Measurements from ENCODE around the gene ATAD3B.
"Not testable (repeated sequence)": the region's sequence is repeated elsewhere in the genome, so short reads cannot be mapped to it uniquely, and the experiment has no call there.

The ATAD3B gene

DNA sequence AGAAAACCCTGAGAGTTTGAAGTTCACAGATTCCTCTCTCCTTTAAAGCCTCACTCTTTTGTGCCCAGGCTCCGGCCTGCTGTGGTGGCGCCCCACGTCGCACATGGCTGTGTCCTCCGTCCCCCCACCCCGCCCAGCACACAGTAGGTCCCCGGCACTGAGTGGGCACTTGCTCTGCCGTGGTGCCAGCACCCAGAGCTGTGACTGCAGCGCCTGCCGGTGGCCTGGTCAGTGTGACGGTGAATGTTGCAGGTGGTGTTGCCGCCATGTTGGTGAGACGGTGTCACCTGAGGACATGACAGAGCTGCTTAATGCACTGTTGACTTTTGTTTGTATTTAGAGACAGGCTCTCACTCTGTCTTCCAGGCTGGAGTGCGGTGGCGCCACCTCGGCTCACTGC, 18.7 kb upstream of the ATAD3B start:
- DNase-seq: no peak

DNA sequence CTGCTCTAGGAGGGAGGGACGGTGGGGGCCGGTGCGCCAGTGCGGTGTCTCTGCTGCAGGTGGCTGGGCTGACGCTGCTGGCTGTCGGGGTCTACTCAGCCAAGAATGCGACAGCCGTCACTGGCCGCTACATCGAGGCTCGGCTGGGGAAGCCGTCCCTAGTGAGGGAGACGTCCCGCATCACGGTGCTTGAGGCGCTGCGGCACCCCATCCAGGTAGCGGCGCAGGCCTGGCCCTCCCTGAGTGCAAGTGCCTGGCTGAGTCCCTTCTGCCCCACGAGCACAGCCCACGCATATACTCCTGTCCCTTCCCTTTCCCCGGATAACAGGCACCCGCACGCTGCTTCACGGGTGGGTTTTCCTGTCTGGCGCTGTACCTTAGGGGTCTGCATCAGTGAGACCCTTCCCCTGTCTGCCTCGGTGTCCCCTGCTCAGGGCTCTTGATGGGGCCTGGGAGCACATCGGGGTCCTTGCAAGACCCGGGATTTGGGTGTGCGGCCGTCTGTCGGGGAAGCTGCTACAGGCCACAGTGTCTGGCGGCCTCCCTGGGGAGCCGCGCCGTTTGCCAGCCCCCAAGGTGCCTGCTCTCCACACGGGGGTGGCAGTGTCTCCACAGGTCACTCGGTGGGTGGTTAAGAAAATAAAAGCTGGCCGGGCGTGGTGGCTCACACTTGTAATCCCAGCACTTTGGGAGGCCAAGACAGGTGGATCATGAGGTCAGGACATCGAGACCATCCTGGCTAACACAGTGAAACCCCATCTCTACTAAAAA, 17.1 kb upstream of the ATAD3B start:
- not testable (repeated sequence) for DNase-seq

DNA sequence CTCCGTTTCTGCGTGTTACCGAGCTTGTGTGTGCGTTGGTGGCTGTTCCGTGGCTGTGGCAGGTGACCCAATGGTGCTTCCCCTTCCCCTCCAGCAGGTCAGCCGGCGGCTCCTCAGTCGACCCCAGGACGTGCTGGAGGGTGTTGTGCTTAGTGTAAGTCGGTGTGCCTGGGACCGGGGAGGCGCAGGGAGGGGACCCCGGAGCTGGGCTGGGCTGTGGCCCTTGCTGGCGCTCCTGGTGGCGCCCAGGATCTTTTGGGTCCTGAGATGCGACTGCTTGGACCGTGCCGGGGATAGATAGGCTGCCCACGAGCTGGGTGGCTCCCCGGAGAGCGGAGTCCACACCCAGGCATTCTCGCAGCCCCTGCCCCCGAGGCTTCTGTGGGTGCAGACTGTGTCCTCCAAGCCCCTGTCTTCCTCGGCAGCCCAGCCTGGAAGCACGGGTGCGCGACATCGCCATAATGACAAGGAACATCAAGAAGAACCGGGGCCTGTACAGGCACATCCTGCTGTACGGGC, 16.1 kb upstream of the ATAD3B start:
- no peak for DNase-seq

DNA sequence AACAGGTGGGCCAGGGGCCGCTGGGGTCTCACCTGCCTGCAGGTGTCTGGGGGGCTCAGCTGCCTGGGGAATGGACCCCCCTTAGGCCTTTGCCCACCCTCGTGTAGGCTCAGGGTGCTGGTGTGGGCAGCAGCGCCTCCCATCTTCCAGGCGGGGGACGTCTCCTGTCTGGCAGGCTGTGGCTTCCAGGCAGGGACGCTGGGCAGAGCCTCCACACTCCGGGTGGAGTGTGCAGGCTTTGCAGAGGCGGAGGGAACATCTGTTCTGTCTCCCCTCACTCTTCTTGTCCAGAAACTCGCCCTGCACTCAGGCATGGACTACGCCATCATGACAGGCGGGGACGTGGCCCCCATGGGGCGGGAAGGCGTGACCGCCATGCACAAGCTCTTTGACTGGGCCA, 15.6 kb upstream of the ATAD3B start:
- DNase-seq: not testable (repeated sequence)

DNA sequence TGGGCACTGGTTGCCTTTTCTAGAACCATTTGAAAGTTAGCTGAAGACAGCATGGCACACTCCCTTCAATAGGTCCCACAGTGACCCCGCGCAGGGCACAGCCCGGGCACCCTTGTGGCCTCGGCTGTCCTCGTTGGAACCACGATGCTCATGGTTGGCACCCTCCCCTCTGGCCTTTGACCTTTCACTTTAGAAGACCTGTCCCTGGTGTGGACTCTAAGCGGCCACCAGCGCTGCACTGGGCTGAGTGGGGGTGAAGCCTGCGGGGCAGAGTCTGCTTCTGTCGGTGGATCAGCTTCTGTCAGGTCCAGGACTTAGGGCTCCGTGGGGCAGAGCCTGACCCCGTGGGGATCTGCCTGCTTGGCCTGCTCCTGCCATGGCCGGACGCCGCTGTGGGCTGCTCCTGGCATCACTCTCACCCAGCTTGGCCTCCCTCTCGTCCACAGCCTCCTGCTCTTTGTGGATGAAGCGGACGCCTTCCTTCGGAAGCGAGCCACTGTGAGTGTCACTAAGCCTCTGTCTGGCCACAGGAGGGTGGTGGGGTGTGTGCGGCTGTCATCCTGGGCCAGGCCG, 14.8 kb upstream of the ATAD3B start:
- DNase-seq: not testable (repeated sequence)

DNA sequence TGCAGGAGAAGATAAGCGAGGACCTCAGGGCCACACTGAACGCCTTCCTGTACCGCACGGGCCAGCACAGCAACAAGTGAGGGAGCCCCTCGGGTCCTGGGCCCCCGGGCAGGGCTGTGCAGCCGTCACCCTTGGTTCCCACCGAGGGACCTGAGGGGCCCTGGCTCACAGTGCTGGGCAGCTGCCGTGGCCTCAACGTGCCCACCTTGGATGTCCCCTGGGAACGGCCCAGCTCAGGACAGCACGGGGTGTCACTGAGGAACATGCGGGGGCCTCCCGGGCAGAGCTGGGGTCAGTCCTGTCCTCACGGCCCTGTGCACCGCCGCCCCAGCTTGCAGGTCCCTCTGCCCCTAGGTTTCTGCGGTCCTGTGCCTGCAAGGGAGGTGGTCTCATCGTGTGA, 12.4 kb upstream of the ATAD3B start:
- DNase-seq: not testable (repeated sequence)

DNA sequence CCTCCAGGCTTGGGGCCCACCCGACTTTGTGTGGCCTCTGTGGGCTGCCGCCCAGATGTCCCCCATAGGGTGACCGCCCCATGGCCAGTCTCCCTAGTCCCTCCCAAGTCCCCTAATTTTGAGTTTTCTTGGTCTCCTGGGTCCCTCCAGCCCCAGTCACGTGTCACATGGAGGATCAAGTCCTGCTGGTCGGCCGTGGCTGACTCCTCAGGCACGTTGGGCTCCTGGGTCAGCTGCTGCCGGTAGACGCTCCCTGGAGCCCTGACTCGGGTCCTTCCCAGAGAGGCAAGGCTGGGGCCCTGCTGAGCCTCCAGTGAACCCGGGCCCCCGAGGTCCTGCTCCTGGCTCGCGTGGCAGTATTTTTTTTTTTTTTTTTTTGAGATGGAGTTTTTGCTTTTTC, 11.9 kb upstream of the ATAD3B start:
- not testable (repeated sequence) for DNase-seq

DNA sequence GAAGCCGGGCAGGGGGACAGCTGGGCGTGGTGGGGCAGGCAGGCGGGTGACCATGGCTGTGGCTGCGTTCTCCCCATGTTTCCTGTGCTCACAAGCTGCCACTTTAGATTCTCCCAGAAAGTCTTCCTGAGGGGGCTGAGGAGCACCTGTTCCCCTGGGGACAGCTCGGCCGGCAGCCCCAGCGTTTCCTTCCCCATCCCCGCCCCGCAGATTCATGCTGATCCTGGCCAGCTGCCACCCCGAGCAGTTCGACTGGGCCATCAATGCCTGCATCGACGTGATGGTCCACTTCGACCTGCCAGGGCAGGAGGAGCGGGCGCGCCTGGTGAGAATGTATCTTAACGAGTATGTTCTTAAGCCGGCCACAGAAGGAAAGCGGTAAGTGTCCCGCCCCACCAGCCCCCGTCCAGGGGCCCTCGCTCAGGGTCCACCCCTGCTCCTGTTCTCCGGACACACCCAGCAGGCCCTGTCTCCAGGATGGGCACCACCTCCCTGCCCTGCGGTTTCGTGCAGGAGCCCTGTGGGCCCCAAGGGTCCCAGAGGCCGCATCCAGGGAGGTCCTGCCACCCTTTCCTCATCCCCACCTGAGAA, 10.9 kb upstream of the ATAD3B start:
- DNase-seq: no peak

DNA sequence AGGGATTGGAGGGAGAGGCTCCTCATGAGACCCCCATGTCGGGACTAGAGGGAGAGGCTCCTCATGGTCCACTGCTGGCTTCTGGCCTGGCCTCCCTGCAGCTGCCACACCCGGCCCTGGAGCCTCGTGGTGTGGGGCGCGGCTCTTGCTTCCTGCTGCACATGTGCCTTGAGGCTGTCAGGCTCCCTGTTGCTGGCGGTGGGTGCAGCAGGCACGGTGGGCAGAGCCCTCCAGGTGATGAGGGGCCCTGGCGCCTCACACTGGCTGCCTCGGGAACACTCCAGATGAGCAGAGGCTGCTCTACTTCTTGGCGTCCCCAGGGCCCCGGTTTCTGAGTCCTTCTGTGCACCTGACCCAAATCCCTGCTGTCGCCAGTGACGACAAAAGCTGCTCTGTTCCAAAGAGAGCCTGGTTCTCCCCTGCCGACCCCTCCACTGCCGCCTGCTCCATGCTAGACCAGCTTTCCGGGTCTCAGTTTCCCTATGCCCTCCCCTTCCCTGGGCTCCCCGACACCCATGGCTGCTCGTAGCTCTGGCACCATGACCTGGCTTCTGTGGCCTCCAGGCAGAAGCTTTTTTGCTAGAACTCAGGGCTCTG, 9.7 kb upstream of the ATAD3B start:
- peak; percentile 79 for DNase-seq

DNA sequence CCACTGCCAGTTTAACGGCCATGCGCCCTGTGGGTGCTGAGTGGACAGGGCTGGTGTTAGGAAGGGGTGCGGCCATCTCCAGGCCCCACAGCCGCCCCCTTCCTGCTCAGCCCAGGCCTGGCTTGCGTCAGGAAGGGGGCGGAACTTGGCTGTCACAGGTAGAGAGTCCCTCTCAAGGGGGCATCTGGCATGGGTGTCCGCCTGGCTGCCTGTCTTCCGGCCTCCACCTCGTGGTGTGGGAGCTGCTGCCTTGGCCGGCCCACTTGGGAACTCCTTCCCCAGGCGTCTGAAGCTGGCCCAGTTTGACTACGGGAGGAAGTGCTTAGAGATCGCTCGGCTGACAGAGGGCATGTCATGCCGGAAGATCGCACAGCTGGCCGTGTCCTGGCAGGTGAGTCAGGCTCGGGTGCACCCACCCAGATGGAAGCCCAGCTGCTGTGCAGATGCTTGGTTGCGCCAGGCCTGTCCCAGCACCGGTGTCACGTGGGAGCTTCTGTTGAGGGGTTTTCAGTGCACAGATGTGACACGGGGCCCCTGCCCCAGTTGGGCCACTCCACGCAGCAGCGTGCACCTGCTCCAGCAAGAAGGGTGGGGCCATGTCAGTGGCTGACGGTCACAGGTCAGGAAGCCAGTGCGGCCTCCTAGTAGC, 9.1 kb upstream of the ATAD3B start:
- DNase-seq: peak; percentile 97

DNA sequence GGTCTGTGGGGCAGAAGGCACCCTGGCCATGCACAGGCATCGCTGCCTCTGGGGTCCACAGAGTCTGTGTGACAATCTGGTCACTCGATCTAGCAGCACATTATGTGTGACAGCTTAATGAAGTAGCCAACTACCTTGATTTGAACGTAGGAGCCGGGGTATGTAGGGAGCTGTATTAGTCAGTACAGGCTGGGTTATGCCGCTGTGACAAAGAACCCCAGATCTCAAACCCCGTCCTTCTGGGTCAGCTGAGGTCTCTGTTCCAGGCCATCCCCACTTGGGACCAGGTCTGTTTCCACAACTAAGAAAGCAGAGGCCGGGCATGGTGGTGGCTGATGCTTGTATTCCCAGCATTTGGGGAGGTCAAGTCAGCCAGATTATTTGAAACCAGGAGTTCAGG, 8.3 kb upstream of the ATAD3B start:
- DNase-seq: no peak

DNA sequence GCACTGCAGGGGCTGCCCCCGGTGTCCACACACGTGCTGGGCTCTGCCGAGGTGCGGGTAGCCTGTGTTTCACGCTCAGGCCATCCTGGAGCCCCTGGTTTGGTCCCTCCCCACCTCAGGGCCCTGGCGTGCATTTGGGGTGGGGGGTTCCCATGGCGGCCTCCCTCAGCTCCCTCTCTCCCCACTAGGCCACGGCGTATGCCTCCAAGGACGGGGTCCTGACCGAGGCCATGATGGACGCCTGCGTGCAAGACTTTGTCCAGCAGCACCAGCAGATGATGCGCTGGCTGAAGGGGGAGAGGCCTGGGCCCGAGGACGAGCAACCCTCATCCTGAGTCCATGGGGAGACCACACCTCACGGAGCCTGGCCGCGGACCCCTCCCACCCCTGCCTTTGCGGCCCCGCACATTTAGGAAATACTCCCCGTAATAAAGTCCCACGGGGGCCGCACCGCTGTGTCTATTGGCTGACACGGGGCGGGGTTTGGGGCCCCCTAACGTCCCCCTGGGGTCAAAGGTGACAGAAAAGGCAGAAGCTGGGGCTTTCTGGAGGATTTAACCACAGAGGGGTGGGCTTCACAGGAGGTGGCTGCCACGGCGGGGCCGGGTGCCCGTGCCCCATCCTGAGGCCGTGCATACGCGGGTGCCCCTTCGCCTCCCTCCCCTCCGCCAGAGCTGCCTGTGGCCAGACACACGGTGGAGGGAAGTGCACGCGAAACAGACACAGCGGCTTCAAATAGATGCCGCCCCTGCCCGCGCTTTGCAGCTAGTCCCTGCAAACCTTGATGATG, 3.2 kb upstream of the ATAD3B start:
- not testable (repeated sequence) for DNase-seq

DNA sequence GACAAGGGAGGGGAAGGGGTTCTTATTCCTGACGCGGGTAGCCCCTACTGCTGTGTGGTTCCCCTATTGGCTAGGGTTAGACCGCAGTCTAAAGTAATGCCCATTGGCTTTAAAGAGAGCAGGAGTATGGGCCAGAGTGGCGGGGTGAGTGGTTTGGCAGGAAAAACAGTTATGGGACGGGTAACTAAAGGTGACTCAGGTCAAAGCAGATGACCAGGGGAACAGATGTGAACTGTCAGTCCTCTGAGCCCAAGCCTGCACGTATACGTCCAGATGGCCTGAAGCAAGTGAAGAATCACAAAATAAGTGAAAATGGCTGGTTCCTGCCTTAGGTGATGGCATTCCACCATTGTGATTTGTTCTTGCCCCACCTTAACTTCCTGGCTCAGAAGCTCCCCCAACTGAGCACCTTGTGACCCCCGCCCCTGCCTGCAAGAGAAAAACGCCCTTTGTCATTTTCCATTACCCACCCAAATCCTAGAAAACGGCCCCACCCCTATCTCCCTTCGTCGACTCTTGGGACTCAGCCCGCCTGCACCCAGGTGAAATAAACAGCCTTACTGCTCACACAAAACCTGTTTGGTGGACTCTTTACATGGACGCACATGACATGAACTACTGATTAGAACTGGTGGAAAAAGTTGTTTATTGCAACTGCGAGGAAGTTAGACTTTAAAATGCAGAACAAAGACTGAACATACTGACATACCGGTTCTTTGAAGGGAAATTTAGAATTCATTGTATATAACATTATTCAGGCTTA, 758 bp upstream of the ATAD3B start:
- DNase-seq: peak; percentile 68

DNA sequence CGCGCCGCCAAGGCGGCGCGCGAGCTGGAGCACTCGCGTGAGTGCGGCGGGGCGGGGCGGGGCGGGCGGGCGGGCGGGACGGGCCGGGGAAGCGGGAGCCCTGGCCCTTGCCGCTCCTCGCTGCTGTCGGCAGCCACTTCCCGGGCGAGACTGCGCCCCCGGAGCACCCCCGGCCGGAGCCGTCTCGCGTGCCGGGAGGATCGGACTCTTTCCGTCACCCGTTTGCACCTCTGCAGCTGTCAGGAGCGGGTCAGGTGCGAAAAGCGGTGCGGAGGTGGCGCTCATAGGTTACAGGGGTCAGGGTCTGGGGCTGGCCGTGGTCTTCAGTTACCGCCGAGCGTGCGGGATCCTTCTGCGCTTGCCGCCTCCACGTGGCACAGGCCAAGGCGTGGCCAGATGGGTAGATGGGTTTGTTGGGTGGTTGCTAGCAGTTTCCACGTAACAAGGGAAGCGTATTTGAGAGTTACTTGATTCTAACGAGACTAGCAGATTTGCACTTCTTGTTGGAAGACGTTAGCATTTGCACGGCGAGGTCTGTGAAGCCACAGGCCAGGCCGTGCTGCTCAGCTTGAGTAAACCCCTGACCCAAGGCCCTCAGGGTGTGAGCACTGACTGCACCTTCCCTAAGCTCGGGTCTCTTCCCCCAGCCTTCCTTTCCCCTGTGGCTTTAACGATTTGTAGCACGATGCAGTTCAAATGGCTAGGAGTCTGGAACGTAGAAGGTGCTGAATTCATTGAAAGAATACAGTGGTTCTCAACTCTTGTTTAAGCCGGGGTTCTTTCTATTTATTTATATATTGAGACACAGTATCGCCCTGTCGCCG, 700 bp downstream of the ATAD3B start:
- DNase-seq: peak; percentile 20

DNA sequence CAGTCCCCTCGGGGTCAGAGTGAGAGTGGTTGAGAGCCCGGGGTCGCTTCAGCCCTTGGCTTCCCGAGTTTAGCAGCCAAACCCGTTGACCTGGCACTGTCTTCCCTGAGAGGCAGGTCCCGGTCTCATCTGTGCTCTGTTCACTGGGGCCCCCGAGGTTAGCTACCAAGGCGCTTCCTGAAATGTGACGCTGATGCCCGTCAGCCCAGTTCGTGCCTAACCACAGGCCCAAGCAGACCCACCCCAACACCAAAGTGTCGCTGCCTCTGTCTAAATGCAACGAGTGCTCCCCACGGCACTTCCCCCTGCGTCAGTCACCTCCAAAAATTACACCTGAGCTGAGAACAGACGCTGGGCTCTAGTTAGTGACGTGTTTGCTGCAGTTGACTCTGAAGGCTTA, 4.4 kb downstream of the ATAD3B start:
- DNase-seq: not testable (repeated sequence)

DNA sequence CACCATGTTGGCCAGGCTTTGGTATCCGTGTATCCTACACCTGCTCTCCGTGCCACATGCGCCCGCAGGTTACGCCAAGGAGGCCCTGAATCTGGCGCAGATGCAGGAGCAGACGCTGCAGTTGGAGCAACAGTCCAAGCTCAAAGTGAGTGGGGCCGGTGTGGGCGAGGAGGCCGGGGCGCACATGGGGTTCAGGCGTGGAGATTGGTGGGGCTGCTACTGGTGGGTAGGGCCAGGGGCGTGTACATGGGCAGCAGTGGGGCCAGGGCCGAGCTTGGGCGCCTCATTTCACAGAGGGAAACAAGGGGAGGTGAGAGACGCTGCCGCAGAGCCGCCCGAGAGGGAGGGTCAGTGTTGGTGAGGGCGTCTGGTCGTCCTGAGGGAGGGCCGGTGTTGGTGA, 5.6 kb downstream of the ATAD3B start:
- no peak for DNase-seq

DNA sequence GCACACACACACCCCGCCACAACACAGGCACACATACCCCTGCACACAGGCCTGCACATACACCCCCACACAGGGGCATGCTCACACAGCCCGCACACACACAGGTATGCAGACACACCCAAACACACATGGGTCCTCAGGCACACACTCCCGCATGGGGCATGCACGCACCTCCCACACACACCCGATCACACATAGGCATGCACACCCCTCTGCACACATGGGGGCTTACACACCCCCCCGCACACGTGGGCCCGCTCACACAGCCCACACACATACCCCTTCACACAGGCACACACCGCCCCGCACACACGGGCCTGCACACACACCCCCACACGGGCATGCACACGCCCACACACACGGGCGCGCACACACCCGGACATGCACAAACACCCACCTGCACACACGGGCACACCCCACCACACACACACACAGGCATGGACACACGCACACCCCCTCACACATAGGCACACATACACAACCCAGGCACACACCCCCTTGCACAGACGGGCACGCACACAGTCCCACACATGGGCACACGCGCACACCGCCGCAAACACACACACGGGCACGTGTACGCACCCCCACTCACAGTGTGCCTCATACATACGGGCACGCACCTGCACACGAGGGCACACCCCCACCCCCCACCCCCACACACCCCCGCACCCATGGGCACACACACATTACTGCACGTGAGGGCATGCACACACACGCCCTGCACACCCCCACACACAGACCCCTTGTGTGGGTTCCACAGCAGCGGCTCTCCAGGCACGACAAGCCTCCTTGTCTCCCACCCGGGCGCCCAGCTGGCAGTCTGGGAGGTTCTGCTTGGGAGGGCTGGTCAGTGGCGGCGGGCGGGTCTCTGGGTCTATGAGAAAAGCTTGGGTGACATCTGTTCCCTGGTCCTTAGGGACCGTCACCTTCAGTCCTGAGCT, 8.3 kb downstream of the ATAD3B start:
- DNase-seq: no peak

DNA sequence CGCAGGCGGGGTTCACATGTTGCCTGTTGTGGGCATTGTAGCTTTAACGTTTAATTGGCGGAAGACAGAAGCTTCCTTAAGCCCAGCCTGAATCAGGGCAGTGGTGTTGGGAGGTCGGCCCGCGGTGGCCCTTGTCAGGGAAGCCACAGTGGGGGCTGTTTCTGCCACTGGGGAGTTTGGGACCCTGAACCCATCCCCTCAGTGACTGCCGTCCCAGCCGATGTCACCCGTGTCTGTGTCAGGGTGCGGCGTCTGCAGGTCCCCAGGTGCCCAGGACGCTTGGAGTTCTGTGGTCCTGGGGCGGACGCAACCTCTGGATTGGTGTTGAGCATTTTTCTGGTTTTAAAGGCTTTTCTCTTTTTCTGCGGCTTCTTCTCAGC, 8.9 kb downstream of the ATAD3B start:
- not testable (repeated sequence) for DNase-seq

DNA sequence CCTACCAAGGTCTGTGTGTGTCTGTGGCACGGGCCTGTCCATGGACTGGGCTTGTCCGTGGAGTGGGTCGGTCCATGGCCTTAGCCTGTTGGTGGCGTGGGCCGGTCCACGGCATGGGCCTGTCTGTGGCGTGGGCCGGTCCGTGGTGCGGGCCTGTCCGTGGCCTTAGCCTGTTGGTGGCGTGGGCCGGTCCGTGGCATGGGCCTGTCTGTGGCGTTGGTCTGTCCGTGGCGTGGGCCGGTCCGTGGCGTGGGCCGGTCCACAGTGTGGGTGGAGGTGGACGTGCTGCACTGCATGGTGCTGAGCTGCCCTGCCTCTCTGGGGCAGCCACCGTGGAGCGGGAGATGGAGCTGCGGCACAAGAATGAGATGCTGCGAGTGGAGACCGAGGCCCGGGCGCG, 10.2 kb downstream of the ATAD3B start:
- not testable (repeated sequence) for DNase-seq

DNA sequence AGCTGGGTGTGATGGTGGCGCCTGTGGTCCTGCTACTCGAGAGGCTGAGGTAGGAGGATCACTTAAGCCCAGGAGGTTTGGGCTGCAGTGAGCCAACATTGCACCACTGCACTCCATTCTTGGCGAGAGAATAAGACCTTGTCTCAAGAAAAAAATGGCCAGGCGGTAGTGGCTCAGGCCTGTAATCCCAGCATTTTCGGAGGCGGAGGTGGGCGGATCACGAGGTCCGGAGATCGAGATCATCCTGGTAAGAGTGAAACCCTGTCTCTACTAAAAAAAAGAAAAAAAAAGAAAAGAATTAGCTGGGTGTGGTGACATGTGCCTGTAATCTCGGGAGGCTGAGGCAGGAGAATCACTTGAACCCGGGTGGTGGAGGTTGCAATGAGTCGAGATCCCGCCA, 11.3 kb downstream of the ATAD3B start:
- DNase-seq: no peak
